Stomach (tissue), 9 donors: ENCODE results near the gene SNX9. TPM values are rescaled to one million over a fixed set of nuclear protein-coding genes. Genes with fewer than 3 reads are reported as not detected.

Source experiments
- DNase-seq, 2 donors: peaks; one replicate each; pipeline versions ENCODE4 v3.0.0 to v3.0.0-alpha.2; 2013 to 2019
- H3K27ac ChIP-seq, 5 donors: fragments of 200-600 bp in 4 of 5; sonication (generic) in 4 of 5; one replicate each; pipeline ENCODE4 v1.5.1; 2013 to 2019; ENCODE audit warnings: mild to moderate bottlenecking in 1 of 5, moderate library complexity in 1 of 5
- H3K27me3 ChIP-seq, 3 donors: fragments of 200-600 bp; sonication (generic); one replicate each; pipeline ENCODE4 v1.5.1; 2017 to 2019; ENCODE audit warnings: mixed run types in 1 of 3
- H3K36me3 ChIP-seq, 4 donors: fragments of 200-600 bp; sonication (generic); 1 replicate in 3 of 4; 2 replicates in 1 of 4; pipeline ENCODE4 v1.5.1; 2016 to 2019
- H3K4me1 ChIP-seq, 4 donors: fragments of 200-600 bp; sonication (generic); one replicate each; pipeline ENCODE4 v1.5.1; 2016 to 2019
- H3K4me3 ChIP-seq, 4 donors: fragments of 200-600 bp; sonication (generic) in 3 of 4; one replicate each; pipeline ENCODE4 v1.5.1; 2016 to 2019; ENCODE audit warnings: mild to moderate bottlenecking in 1 of 4
- H3K9me3 ChIP-seq, 4 donors: fragments of 200-600 bp; sonication (generic); one replicate each; pipeline ENCODE4 v1.5.1; 2016 to 2019
- CTCF ChIP-seq, 7 experiments: fragments of 450-650 bp in 4 of 7; fragments of 200-600 bp in 3 of 7; sonication (generic) in 3 of 7; IDR thresholded peaks; one replicate each; pipeline ENCODE4 v1.5.1; 2016 to 2019; ENCODE audit warnings: antibody characterized with exemption in 7 of 7, control low read depth in 2 of 7, mild to moderate bottlenecking in 1 of 7
- EP300 ChIP-seq: sonication (generic); formaldehyde crosslinking; IDR thresholded peaks from one replicate; pipeline ENCODE4 v1.6.1; 2017; ENCODE audit warnings: antibody characterized with exemption
- POLR2A ChIP-seq, 4 donors: fragments of 450-650 bp; IDR thresholded peaks; one replicate each; pipeline ENCODE4 v1.6.1; 2016; ENCODE audit warnings: antibody characterized with exemption in 4 of 4, control low read depth in 2 of 4, mild to moderate bottlenecking in 1 of 4, moderate library complexity in 1 of 4
- POLR2AphosphoS5 ChIP-seq, 3 donors: sonication (generic); formaldehyde crosslinking; IDR thresholded peaks; one replicate each; pipeline ENCODE4 v1.6.1; 2016; ENCODE audit warnings: antibody characterized with exemption in 3 of 3
- WGBS, 5 donors: extraction: QIAGEN DNeasy Blood & Tissue Kit in 3 of 5; methylation state at CpG; one replicate each; pipeline versions ENCODE4 v1.1.5 to v1.1.7; 2013 to 2018; 5-methylcytosine and 5-hydroxymethylcytosine counted together
- intact Hi-C: fragments of 100-400 bp; cut with DNase I; formaldehyde crosslinking; loops from one replicate; pipeline ENCODE4 v1.15.1; 2023; ENCODE audit warnings: low total_unique reads
- polyA plus RNA-seq, 3 donors: library from polyadenylated mRNA; stranded (reverse); fragments of 200-250 nt; gene quantifications; one replicate each; pipeline ENCODE4 v1.2.3, GENCODE V29; 2013
- small RNA-seq, 4 donors: library from RNA; depleted of rRNA; stranded (forward); fragments of <200 nt; gene quantifications; one replicate each; pipeline ENCODE3, GENCODE V24; 2016
- total RNA-seq, 5 donors: library from RNA; depleted of rRNA; stranded (reverse); fragments of >200 nt; gene quantifications; one replicate each; pipeline versions ENCODE4 v1.1.0 to v1.2.3, GENCODE V29; 2014 to 2016
- donor health status: healthy with polysubstance abuse.
- donor health status: Bipolar disorder and iron deficiency.
- donor health status: healthy.

SNX9 gene
- total and polyA plus RNA-seq, 8 donors, result 21.4 to 58.7 (median 38.7) TPM

GRCh38 chr6:157991067-157991432 lies 168.0 kb downstream of the SNX9 start:
- Histone ChIP-seq H3K4me1 (peaks cover 20 to 55% (median 33%) of the 10 kb centered on the region in 4 donors), H3K27ac (no peak overlapping the region), H3K4me3 (no peak overlapping the region), H3K9me3 (no peaks in the 10 kb centered on the region), H3K36me3 (no peaks in the 10 kb centered on the region), H3K27me3 (no peaks in the 10 kb centered on the region)
- intact Hi-C loops, result no loop called here
- 70 to 82% (median 79%) methylated on average over 11 of the region's 11 CpGs for WGBS, 5 donors
- no peak for DNase-seq
- no peak for TF ChIP-seq CTCF (IDR thresholded peaks at IDR 0.05)
- TF ChIP-seq EP300, result no peak
- TF ChIP-seq POLR2A (IDR thresholded peaks at IDR 0.05), result no peak
- no peak for TF ChIP-seq POLR2AphosphoS5 (IDR thresholded peaks at IDR 0.05)

GRCh38 chr6:157993076-157993475 lies 170.0 kb downstream of the SNX9 start:
- WGBS, 5 donors, result 70 to 85% (median 77%) methylated on average over 3 of the region's 3 CpGs
- no peak overlapping the region for H3K27ac ChIP-seq
- H3K27me3 ChIP-seq, result no peaks in the 10 kb centered on the region
- no peaks in the 10 kb centered on the region for H3K9me3 ChIP-seq
- DNase-seq, result no peak
- peaks cover 15 to 47% (median 28%) of the 10 kb centered on the region in 4 donors for H3K4me1 ChIP-seq
- intact Hi-C loops, result no loop called here
- H3K36me3 ChIP-seq, result no peaks in the 10 kb centered on the region
- TF ChIP-seq EP300 (no peak), POLR2AphosphoS5 (IDR thresholded peaks at IDR 0.05) (no peak), POLR2A (IDR thresholded peaks at IDR 0.05) (no peak), CTCF (IDR thresholded peaks at IDR 0.05) (no peak)
- no peak overlapping the region for H3K4me3 ChIP-seq

GRCh38 chr6:157994125-157994795 lies 171.2 kb downstream of the SNX9 start:
- Histone ChIP-seq H3K9me3 (no peaks in the 10 kb centered on the region), H3K4me3 (no peak overlapping the region), H3K27ac (no peak overlapping the region), H3K27me3 (no peaks in the 10 kb centered on the region), H3K4me1 (peaks cover 15 to 42% (median 26%) of the 10 kb centered on the region in 4 donors), H3K36me3 (no peaks in the 10 kb centered on the region)
- TF ChIP-seq EP300 (no peak), POLR2A (IDR thresholded peaks at IDR 0.05) (no peak), POLR2AphosphoS5 (IDR thresholded peaks at IDR 0.05) (no peak), CTCF (IDR thresholded peaks at IDR 0.05) (no peak)
- intact Hi-C loops, result no loop called here
- no peak for DNase-seq
- 78 to 81% (median 78%) methylated on average over 7 of the region's 7 CpGs for WGBS, 5 donors

Small RNA genes within 50 kb of the gene (small RNA-seq; reads per million reads assigned to genes)
- gene HSPE1P26 (0 reads per million in 4 donors), gene RNU6-786P (0 reads per million in 4 donors)

Other genes with a start within 250 kb of the SNX9 start
- gene SYNJ2, start 158.6 kb downstream of the SNX9 start, total RNA-seq, result 10 to 100 TPM; 11.7 to 41.4 (median 25.4) TPM
- gene SYNJ2, start 158.6 kb downstream of the SNX9 start, polyA plus RNA-seq, result 1 to 10 TPM; 4.7 to 6.3 (median 6.0) TPM